Ovary (tissue), 9 donors: Measurements from ENCODE around the gene KRT79. TPM values are rescaled to one million over a fixed set of nuclear protein-coding genes. Genes with fewer than 3 reads are reported as not detected.

Experiments used
- DNase-seq, 5 donors: peaks; one replicate each; pipeline ENCODE4 v3.0.0-alpha.2; 2019 to 2020
- H3K27ac ChIP-seq, 2 donors: fragments of 200-600 bp; one replicate each; pipeline versions ENCODE4 v1.5.1 to v1.8.0; 2019 to 2022
- H3K27me3 ChIP-seq: fragments of 200-600 bp; one replicate; pipeline ENCODE4 v1.8.0; 2022
- H3K36me3 ChIP-seq: fragments of 200-600 bp; sonication (generic); one replicate; pipeline ENCODE4 v1.5.1; 2019
- H3K4me1 ChIP-seq: one replicate; pipeline ENCODE4 v1.8.1; 2013; ENCODE audit warnings: mild to moderate bottlenecking, moderate library complexity; ENCODE audit not compliant: insufficient read depth
- H3K4me3 ChIP-seq: fragments of 200-600 bp; sonication (generic); one replicate; pipeline ENCODE4 v1.5.1; 2017
- H3K9me3 ChIP-seq, 2 donors: fragments of 200-600 bp in 1 of 2; sonication (generic) in 1 of 2; one replicate each; pipeline versions ENCODE4 v1.5.1 to v1.8.1; 2013 to 2019; ENCODE audit warnings: mild to moderate bottlenecking in 1 of 2, moderate library complexity in 1 of 2
- CTCF ChIP-seq, 3 donors: fragments of 450-650 bp in 2 of 3; fragments of 200-600 bp in 1 of 3; IDR thresholded peaks; one replicate each; pipeline versions ENCODE4 v1.5.1 to v1.8.0; 2016 to 2022; ENCODE audit warnings: antibody characterized with exemption in 3 of 3, mild to moderate bottlenecking in 1 of 3
- EP300 ChIP-seq: sonication (generic); formaldehyde crosslinking; IDR thresholded peaks from one replicate; pipeline ENCODE4 v1.6.1; 2017; ENCODE audit warnings: antibody characterized with exemption
- POLR2A ChIP-seq: fragments of 450-650 bp; IDR thresholded peaks from one replicate; pipeline ENCODE4 v1.6.1; 2017; ENCODE audit warnings: antibody characterized with exemption, mild to moderate bottlenecking, moderate library complexity
- WGBS, 3 donors: extraction: QIAGEN DNeasy Blood & Tissue Kit in 1 of 3; methylation state at CpG; one replicate each; pipeline versions ENCODE4 v1.1.5 to v1.1.7; 2013 to 2017; 5-methylcytosine and 5-hydroxymethylcytosine counted together
- intact Hi-C, 4 donors: fragments of 100-400 bp; cut with DNase I; formaldehyde crosslinking; loops; one replicate each; pipeline versions ENCODE4 v1.11.0 to v1.15.1; 2022 to 2023
- polyA plus RNA-seq, 2 donors: library from polyadenylated mRNA; stranded (reverse); fragments of 200-250 nt in 1 of 2; fragments of 350-450 nt in 1 of 2; fragmentation: Illumina TruSeq in 1 of 2; extraction: RNeasy Lipid Tissue Mini Kit (QIAGEN cat#74804) in 1 of 2; gene quantifications; one replicate each; pipeline ENCODE4 v1.2.3, GENCODE V29; 2013 to 2014
- total RNA-seq, 7 donors: library from RNA; depleted of rRNA in 2 of 7; stranded (reverse); fragments of >200 nt in 2 of 7; fragmentation: NEBNext Ultra II Directional in 3 of 7; extraction: Animal tissue kit (Norgen Biotek cat#: 25700) in 3 of 7; gene quantifications; one replicate each; pipeline versions ENCODE4 v1.1.0 to v1.2.4, GENCODE V29; 2016 to 2023
- donor health status: DM: no; HTN: no; CAD: no; lungs with moderate emphysema.
- donor health status: DM: no; HTN: no; CAD: no.
- donor health status: Bipolar disorder and iron deficiency.
- donor health status: DM: yes; HTN: yes; CAD: no.
- donor health status: DM: no; HTN: no; CAD: no.
- donor health status: DM: yes; HTN: yes; CAD: no.

The KRT79 gene
- total and polyA plus RNA-seq, 9 donors = not detected

GRCh38 chr12:52809166-52809565, 24.9 kb downstream of the KRT79 start:
- WGBS, 3 donors = 70 to 76% (median 74%) methylated on average over 7 of the region's 7 CpGs
- Histone ChIP-seq H3K9me3 (no peaks in the 10 kb centered on the region), H3K27ac (no peak overlapping the region), H3K4me1 (no peaks in the 10 kb centered on the region), H3K36me3 (no peaks in the 10 kb centered on the region), H3K27me3 (no peaks in the 10 kb centered on the region), H3K4me3 (no peak overlapping the region)
- TF ChIP-seq POLR2A (no peak), EP300 (no peak), CTCF (IDR thresholded peaks at IDR 0.05) (no peak)
- intact Hi-C loops = no loop called here
- DNase-seq = no peak

DNA sequence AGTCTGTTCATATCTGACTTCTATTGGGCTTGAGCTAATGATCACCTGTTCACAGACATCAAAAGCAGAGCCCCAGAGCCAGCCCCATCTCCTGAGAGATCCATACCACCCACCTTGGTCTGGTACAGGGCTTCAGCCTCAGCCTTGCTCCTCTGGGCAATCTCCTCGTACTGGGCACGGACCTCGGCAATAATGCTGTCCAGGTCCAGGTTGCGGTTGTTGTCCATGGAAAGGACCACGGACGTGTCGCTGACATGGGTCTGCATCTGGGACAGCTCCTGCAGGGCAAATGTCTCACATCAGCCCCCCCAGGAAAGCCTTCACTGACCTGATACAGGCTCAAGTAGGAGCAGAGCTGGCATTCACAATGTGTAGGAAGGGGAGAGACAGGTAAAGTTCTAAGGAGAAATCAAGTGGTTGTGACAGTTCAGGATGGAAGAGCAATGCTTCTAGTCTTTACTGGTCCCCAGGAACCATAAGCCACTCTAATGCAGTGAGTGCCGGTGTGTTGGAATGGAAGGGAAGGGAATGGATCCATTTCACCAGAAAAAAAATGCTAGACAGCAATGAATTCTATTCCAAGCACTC, 25.4 kb downstream of the KRT79 start:
- WGBS, 3 donors = 88 to 92% (median 91%) methylated on average over 8 of the region's 8 CpGs
- Histone ChIP-seq H3K4me1 (no peaks in the 10 kb centered on the region), H3K4me3 (no peak overlapping the region), H3K27ac (no peak overlapping the region), H3K9me3 (no peaks in the 10 kb centered on the region), H3K27me3 (no peaks in the 10 kb centered on the region), H3K36me3 (no peaks in the 10 kb centered on the region)
- TF ChIP-seq EP300 (no peak), POLR2A (no peak), CTCF (IDR thresholded peaks at IDR 0.05) (no peak)
- DNase-seq = no peak
- intact Hi-C loops = no loop called here

DNA sequence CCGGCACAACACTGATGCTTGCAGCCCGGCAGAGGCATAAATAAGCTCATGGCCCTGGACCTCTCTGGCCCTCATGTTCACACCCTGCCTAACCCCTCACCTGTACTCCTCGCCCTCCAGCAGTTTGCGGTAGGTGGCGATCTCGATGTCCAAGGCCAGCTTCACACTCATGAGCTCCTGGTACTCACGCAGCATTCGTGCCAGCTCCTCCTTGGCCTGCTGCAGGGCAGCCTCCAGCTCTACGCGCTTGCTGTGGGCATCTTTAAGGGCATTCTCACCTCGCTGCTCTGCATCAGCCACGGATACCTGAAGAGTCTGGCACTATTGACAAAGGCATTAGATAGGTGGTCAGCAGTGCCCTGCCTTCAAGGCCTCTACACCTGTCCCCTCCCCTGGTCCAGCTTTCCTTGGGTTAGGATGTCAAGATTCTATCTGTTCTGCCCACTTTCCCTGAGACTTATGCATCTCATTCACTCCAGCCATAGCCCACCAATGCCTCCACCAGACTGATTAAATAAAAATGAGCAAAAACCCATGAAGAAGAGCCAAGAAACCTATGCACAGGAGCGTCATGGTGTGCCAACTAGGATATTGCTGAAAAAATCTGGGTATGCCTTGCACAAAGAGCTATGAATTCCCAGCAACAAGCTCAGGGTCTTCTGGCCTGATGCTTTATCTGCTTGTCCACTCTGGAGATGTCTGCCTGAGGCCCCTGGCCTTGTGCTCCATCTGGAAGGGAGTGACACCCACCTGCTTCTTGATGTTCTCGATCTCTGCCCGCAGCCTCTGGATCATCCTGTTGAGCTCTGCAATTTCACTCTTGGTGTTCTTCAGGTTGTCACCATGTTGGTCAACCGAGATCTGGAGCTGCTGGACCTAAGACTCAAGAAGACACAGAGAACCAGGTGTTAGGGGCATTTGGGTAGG, 26.3 kb downstream of the KRT79 start:
- intact Hi-C loops = no loop called here
- Histone ChIP-seq H3K36me3 (no peaks in the 10 kb centered on the region), H3K27ac (no peak overlapping the region), H3K4me3 (no peak overlapping the region), H3K27me3 (no peaks in the 10 kb centered on the region), H3K4me1 (no peaks in the 10 kb centered on the region), H3K9me3 (no peaks in the 10 kb centered on the region)
- no peak for TF ChIP-seq CTCF (IDR thresholded peaks at IDR 0.05)
- no peak for TF ChIP-seq POLR2A
- WGBS, 3 donors = 79 to 88% (median 81%) methylated on average over 16 of the region's 16 CpGs
- DNase-seq = no peak

DNA sequence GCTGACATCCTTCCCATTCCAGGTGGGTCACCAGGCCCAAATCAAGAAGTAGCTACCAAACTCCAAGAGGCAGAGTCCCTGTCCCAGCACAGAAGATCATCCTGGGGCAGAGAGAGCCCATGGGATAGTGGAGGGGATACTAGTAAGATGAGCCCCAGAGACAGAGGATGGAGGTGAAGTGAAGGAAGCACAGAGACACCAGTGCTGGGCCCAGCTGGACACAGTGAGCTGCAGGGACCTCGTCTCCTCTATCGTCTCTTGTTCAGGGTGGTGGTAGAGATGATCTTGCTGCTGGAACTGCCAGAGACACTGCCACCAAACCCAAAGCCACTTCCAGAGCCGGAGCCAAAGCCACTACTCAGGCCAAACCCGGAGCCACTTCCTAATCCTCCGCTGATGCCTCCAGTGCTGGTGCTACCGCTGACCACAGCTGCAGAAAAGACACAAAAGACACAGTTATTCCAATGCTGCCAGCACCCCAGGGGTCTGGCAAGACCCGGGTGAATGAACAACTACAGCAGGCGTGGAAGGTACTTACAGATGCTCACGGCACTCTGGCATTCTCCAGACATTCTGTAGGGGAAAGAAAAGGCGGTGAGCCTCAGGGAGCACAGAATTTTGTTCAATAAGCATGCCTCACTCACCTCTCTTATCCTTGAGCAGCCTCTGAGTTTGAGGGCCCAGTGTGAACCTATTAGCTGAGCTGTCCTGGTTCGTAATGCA, 27.1 kb downstream of the KRT79 start:
- TF ChIP-seq EP300 (no peak), CTCF (IDR thresholded peaks at IDR 0.05) (no peak), POLR2A (no peak)

More for the DNA sequence above, 27.1 kb downstream of the KRT79 start:
- intact Hi-C loops = no loop called here
- Histone ChIP-seq H3K27me3 (no peaks in the 10 kb centered on the region), H3K4me1 (no peaks in the 10 kb centered on the region), H3K36me3 (no peaks in the 10 kb centered on the region), H3K4me3 (no peak overlapping the region), H3K9me3 (no peaks in the 10 kb centered on the region), H3K27ac (no peak overlapping the region)
- no peak for DNase-seq
- 86 to 88% (median 87%) methylated on average over 11 of the region's 11 CpGs for WGBS, 3 donors
